SU-DHL-6 (cell line): ENCODE results near the gene LDAH.

Source experiments
- H2AFZ ChIP-seq: fragments of 200-600 bp; sonication (generic); 2 replicates; pipeline ENCODE4 v1.6.1; 2014; ENCODE audit warnings: low read depth, mild to moderate bottlenecking, moderate library complexity, mixed read lengths, antibody characterized with exemption, low read length; ENCODE audit not compliant: severe bottlenecking
- H3F3A ChIP-seq: fragments of 200-600 bp; shearing (Covaris generic); 2 replicates; pipeline ENCODE4 v1.6.0; 2016; ENCODE audit warnings: antibody characterized with exemption, mild to moderate bottlenecking; ENCODE audit not compliant: insufficient read depth
- H3K27ac ChIP-seq: fragments of 200-600 bp; sonication (generic); 2 replicates; pipeline ENCODE4 v1.5.1; 2016; ENCODE audit warnings: low read depth, mild to moderate bottlenecking, low read length, moderate library complexity, mixed read lengths
- H3K27me3 ChIP-seq: fragments of 200-600 bp; sonication (generic), shearing (Covaris generic); 2 replicates; pipeline ENCODE4 v1.6.0; 2014; ENCODE audit warnings: mild to moderate bottlenecking, low read length
- H3K36me3 ChIP-seq: fragments of 200-600 bp; sonication (generic); 2 replicates; pipeline ENCODE4 v1.6.1; 2014; ENCODE audit warnings: mild to moderate bottlenecking, low read length, mixed read lengths
- H3K4me2 ChIP-seq: fragments of 300-600, 200-600 bp; shearing (Covaris generic), sonication (generic); 2 replicates; pipeline ENCODE4 v1.6.0; 2014; ENCODE audit warnings: low read length, low read depth, mild to moderate bottlenecking; ENCODE audit not compliant: poor library complexity, severe bottlenecking
- H3K4me3 ChIP-seq: fragments of 200-600 bp; sonication (generic); 2 replicates; pipeline ENCODE4 v1.5.1; 2014; ENCODE audit warnings: antibody characterized with exemption, low read length, mild to moderate bottlenecking, mixed read lengths; ENCODE audit not compliant: insufficient read depth, poor library complexity, severe bottlenecking
- H3K79me2 ChIP-seq: fragments of 200-600 bp; sonication (generic); 2 replicates; pipeline ENCODE4 v1.6.1; 2014; ENCODE audit warnings: mild to moderate bottlenecking, low read length, moderate library complexity; ENCODE audit not compliant: insufficient read depth
- H3K9ac ChIP-seq: fragments of 200-600 bp; sonication (generic); 2 replicates; pipeline ENCODE4 v1.7.0; 2014; ENCODE audit warnings: mild to moderate bottlenecking, low read length
- H3K9me2 ChIP-seq: fragments of 200-600 bp; sonication (generic); replicated peaks from 2 replicates; pipeline ENCODE4 v1.6.1; 2014; ENCODE audit warnings: low read length; ENCODE audit not compliant: insufficient read depth
- H3K9me3 ChIP-seq: fragments of 200-600 bp; sonication (generic); 2 replicates; pipeline ENCODE4 v1.6.1; 2014; ENCODE audit warnings: low read length, mixed read lengths; ENCODE audit not compliant: insufficient read depth
- H4K20me1 ChIP-seq: fragments of 200-600 bp; sonication (generic); 2 replicates; pipeline ENCODE4 v1.6.1; 2014; ENCODE audit warnings: low read depth, mild to moderate bottlenecking, antibody characterized with exemption, low read length, moderate library complexity, mixed read lengths
- EZH2phosphoT487 ChIP-seq: fragments of 200-600 bp; sonication (generic), shearing (Covaris generic); conservative IDR thresholded peaks from 2 replicates; pipeline ENCODE4 v1.6.1; 2018; ENCODE audit warnings: mild to moderate bottlenecking, antibody characterized with exemption, low read length, moderate library complexity, mixed read lengths
- TF ChIP-seq, protein P1 (sequence below): fragments of 200-600 bp; sonication (generic); IDR thresholded peaks from one replicate; pipeline ENCODE4 v1.5.1; 2017; ENCODE audit warnings: antibody characterized with exemption, mild to moderate bottlenecking, low read length, moderate library complexity; ENCODE audit not compliant: insufficient read depth, poor library complexity, severe bottlenecking

The LDAH gene

DNA sequence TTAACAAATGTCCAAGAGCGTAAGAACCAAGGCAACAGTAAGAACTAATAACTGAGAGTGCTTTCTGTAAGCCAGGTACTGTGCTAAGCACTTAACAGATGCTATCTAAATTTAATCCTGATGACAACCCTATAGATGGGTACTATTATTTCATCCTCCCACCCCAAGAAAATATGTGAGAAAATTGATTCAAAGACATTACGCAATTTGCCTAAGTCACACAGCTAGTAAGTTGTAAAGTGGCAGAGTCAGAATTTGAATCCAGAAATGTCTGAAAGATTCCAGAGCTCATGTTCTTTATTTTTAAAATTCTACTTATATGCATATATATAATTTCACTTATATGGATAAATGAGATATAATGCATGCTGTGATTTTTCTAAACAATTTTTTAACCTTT is 10.1 kb downstream of the LDAH start:
- Histone ChIP-seq H3K9me3 (no peaks in the 10 kb centered on the region), H3K9me2 (no peaks in the 10 kb centered on the region), H3K4me3 (no peak overlapping the region), H3K36me3 (no peaks in the 10 kb centered on the region; the same call in 1 of the 2 replicates), H4K20me1 (peaks cover 23% of the 10 kb centered on the region), H3K27me3 (no peaks in the 10 kb centered on the region), H3K79me2 (peaks cover 94% of the 10 kb centered on the region), H3K27ac (no peak overlapping the region), H3F3A (no peaks in the 10 kb centered on the region; the same call in 1 of the 2 replicates), H2AFZ (no peak overlapping the region), H3K4me2 (no peak overlapping the region), H3K9ac (no peak overlapping the region)
- TF ChIP-seq, protein P1, sequence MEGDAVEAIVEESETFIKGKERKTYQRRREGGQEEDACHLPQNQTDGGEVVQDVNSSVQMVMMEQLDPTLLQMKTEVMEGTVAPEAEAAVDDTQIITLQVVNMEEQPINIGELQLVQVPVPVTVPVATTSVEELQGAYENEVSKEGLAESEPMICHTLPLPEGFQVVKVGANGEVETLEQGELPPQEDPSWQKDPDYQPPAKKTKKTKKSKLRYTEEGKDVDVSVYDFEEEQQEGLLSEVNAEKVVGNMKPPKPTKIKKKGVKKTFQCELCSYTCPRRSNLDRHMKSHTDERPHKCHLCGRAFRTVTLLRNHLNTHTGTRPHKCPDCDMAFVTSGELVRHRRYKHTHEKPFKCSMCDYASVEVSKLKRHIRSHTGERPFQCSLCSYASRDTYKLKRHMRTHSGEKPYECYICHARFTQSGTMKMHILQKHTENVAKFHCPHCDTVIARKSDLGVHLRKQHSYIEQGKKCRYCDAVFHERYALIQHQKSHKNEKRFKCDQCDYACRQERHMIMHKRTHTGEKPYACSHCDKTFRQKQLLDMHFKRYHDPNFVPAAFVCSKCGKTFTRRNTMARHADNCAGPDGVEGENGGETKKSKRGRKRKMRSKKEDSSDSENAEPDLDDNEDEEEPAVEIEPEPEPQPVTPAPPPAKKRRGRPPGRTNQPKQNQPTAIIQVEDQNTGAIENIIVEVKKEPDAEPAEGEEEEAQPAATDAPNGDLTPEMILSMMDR = no peak
- TF ChIP-seq EZH2phosphoT487 = no peak

DNA sequence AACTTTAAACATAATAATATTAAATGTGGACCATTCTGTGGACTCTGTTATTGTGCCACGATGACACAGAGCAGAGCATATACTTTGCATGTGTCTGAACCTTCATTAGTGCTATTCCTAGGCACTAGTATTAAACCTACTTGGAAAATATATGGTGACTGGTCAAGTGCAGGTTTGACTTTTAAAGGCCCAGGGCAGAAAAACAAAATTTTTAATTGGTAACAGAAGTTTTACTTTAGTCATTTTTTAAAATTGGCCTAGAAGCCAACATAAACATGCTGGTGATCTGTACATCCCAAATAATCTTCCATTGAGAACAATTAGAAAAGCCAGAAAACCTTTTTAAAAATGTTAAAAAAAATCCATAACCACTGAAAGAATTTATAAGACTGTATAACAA is 16.6 kb downstream of the LDAH start:
- H3K79me2 ChIP-seq = peaks cover 83% of the 10 kb centered on the region
- no peaks in the 10 kb centered on the region; the same call in 1 of the 2 replicates for H3K36me3 ChIP-seq
- no peak overlapping the region for H3K9ac ChIP-seq
- no peak for TF ChIP-seq EZH2phosphoT487
- TF ChIP-seq, protein P1 = no peak
- no peak overlapping the region for H3K4me3 ChIP-seq
- no peak overlapping the region for H2AFZ ChIP-seq
- no peaks in the 10 kb centered on the region for H3K9me3 ChIP-seq
- no peak overlapping the region for H3K27ac ChIP-seq
- H3K9me2 ChIP-seq = no peaks in the 10 kb centered on the region
- no peaks in the 10 kb centered on the region for H3K27me3 ChIP-seq
- H4K20me1 ChIP-seq = peaks cover 13% of the 10 kb centered on the region; the same call in 1 of the 2 replicates
- H3K4me2 ChIP-seq = no peak overlapping the region
- H3F3A ChIP-seq = peaks cover 7% of the 10 kb centered on the region; the same call in 1 of the 2 replicates

DNA sequence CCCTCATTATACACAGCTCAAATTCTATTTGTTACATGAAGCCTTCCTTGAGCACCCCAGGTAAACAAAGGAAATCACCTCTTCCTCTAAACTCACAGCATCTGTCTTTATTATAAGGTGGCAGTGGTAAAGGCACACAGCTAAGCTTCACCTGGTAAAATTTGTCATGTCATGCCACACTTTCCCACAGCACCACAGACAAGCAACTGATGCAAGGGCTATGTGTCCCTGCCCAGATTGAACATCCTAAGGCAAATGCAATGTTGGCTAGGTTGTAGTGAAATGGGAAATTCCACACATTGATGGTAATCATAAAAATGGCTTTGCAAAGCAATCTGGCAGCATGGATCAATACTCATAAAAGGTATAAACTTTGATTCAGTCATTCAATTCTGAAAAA is 18.9 kb downstream of the LDAH start:
- H3K36me3 ChIP-seq = no peaks in the 10 kb centered on the region; the same call in 1 of the 2 replicates
- H3K9ac ChIP-seq = no peak overlapping the region
- H3K27me3 ChIP-seq = no peaks in the 10 kb centered on the region
- H3K79me2 ChIP-seq = peaks cover 69% of the 10 kb centered on the region
- no peak overlapping the region for H3K4me2 ChIP-seq
- H3K27ac ChIP-seq = no peak overlapping the region
- no peaks in the 10 kb centered on the region for H3K9me2 ChIP-seq
- no peak overlapping the region for H2AFZ ChIP-seq
- H3F3A ChIP-seq = peaks cover 7% of the 10 kb centered on the region; the same call in 1 of the 2 replicates
- H3K9me3 ChIP-seq = no peaks in the 10 kb centered on the region
- TF ChIP-seq, protein P1 = no peak
- TF ChIP-seq EZH2phosphoT487 = no peak
- H4K20me1 ChIP-seq = peaks cover 13% of the 10 kb centered on the region; the same call in 1 of the 2 replicates
- no peak overlapping the region for H3K4me3 ChIP-seq
